ENCODE data around the gene NEK3.
"Not testable (repeated sequence)": the region's sequence is repeated elsewhere in the genome, so short reads cannot be mapped to it uniquely, and the experiment has no call there.

Gene NEK3, protein sequence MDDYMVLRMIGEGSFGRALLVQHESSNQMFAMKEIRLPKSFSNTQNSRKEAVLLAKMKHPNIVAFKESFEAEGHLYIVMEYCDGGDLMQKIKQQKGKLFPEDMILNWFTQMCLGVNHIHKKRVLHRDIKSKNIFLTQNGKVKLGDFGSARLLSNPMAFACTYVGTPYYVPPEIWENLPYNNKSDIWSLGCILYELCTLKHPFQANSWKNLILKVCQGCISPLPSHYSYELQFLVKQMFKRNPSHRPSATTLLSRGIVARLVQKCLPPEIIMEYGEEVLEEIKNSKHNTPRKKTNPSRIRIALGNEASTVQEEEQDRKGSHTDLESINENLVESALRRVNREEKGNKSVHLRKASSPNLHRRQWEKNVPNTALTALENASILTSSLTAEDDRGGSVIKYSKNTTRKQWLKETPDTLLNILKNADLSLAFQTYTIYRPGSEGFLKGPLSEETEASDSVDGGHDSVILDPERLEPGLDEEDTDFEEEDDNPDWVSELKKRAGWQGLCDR

DNA sequence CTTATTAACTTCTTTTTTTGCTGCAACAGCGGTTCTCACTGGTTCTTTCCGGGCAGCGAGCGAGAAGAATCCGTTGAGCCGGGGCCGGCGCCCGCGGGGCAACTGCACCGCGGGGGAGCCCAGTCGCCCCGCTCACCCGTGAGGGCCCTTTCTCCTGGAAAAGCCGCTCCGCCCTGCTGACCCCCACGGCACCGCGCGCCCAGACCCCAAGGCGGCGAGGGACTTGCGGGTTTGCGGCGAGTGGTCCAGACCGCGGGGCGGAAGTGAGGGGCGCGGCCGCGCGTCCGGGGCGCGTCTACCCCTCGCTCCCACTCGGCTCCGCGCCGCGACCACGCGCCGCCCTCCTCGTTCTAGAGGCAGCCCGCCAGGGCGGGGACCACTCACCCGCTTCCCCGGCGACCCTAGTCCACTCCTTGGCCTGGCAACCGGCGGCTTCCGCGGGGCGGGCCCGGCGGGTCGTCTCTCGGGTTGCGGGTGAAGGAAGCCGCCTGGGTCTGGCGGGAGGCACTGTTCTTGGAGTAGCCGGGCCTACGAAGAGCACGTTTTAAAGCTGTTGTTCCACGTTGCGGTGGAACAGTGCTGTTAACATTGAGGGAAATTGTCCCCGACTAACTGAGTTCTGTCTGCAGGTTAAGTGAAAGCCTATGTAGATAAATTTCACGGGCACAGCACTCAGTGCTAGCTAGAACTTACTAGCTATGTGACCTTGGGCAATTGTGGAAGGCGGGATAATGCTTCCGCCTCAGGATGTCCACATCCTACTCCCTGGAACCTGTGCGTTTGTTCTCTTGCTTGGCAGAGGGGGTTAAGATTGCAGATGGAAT is at the start of gene NEK3:
TSS of gene NEK3 (minus strand) at position 439 of the 824 bp plus-strand sequence. CDS start 3,406 bp downstream, outside the sequence.
- peak; percentile 75 for DNase-seq (ENCODE audit: low spot score)

DNA sequence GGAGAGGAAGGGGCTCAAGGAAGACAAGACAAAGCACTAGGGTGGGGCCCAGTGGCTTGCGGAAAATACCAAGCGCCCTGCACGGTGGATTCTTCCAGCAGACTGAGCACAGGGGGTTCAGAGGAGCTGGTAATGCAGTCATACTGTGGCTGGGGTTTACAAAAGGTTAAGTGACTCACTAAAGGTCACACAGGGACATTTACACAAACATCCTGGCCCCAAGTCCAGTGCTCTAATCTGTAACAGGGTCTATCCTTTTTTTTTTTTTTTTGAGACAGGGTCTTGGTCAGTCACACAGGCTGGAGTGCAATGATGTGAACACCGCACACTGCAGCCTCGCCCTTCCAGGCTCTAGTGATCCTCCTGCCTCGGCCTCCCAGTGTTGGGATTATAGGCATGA is 49.0 kb upstream of the NEK3 start:
- DNase-seq (ENCODE audit: low spot score): not testable (repeated sequence)

DNA sequence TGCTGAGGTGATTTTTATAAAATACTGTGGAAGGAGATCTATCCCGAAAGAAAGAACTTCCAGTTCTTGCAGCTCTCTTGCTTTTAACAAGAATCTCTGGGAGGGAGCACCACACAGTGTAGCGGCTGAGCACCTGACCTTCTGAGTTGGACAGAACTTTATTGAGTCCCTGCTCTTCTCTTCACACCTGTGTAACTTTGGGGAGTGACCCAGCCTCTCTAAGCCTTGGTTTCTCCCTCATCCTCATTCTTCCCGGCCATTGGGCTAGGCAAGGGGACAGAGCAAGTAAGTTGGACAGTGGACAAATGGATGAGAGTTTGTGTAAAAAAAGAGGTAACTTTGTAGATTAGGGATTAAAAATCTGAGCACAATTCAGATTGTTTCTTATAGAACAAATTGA is 48.5 kb upstream of the NEK3 start:
- not testable (repeated sequence) for DNase-seq (ENCODE audit: low spot score)

DNA sequence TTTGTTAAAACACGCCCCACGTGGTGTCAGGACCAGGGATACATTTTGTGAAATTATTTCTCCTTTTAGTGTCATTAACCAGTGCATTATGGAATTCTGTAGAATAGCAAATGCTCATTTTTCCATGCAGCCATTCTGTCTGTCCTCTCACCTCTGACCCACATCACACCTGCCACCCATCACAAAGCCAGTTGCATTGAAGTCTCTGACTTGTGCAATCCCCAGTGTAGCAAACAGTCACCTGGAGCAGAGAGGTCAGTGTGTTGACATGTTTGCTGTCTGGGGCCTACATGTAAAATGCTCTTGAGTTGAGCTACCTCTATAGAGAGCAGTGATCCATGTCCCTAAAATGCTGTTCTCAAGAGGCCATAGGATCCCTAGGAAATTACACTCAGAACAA is 47.9 kb upstream of the NEK3 start:
- DNase-seq (ENCODE audit: low spot score): not testable (repeated sequence)

DNA sequence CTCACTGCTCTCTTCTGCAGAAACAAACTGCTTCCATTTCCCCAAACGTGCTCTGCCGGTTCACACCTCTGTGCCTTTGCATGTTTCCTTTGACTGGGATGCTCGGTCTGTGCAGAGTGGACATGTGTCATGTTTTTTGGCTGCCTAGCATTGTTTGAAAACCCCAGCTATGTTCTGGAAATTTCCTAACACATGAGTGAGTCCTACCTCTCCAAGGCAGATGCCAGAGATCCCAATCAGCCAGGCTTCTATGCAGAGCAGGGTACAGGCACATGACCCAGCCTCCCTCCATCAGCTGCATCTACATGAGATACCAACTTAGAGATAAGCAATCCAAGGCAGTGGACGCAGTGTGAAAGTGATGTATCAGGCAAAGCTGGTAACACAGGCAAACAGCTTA is 45.1 kb upstream of the NEK3 start:
- not testable (repeated sequence) for DNase-seq (ENCODE audit: low spot score)

DNA sequence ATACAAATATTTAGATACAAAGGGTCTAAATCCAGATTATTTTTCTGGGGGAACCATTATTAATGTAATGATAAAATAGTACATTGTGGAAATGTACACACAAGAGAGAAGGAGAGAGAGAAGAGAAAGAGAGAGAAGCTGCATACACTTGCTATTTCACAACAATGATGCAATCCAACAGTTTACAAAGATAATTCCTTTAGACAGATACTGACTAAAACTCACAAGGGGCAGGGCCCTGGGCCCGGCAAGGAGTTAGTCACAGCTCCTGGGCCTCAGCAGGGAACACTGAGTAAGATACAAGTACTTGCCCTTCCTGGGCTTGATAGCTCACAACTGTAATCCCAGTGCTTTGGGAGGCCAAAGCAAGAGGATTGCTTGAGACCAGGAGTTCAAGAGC is 44.5 kb upstream of the NEK3 start:
- DNase-seq (ENCODE audit: low spot score): not testable (repeated sequence)

DNA sequence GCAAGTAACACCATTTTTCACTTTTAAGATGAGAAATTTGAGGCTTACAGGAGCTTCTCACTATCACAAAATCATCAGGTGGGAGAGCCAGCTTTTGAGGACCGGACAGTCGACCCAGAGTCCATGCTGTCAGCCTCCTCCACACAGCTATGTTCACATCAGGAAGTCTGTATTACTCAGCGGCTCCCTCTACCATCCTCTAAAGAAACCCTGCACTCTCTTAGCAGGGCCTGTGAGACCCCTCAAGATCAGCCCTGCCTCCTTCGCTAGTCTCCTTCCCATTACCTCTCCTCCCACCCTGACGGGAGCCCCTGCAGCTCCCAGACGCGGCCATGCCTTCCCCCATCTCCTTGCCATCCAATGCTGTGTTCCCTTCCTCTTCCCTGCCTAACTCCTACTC is 43.1 kb upstream of the NEK3 start:
- DNase-seq (ENCODE audit: low spot score): not testable (repeated sequence)

DNA sequence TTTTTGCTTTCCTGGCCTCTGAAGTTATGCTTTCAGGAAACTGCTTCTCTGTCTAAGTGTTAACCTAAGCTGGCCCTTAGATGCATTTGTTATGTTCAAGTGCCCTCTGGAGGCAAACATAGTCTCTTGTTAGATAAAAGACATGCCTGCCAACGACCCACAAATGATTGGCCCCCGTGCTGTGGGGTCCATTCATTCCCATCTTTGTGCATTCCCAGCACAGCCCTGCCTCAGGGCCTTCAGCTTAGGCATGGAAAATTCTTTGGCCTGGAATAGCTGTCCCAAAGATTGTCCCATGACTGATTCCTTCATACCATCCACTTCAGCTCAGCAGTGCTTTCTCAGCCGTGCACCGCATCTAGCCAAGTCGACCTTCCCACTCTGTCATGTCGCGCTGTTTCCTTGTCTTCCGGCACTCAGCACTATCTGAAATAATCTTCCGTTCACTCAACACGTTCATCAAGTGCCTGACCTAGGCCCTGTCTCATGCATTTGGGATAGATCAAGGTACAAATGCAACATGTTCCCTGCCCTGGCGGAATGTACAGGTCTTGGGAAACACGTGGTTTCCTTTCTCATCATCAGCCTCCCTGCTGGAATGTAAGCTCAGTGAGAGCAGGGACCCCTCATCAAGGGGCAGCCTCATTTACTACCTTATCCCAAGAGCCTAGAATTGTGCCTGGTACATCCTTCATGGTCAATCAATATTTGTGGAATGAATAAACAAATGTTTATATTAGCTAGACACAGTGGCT is 42.2 kb upstream of the NEK3 start:
- DNase-seq (ENCODE audit: low spot score): peak; percentile 86

DNA sequence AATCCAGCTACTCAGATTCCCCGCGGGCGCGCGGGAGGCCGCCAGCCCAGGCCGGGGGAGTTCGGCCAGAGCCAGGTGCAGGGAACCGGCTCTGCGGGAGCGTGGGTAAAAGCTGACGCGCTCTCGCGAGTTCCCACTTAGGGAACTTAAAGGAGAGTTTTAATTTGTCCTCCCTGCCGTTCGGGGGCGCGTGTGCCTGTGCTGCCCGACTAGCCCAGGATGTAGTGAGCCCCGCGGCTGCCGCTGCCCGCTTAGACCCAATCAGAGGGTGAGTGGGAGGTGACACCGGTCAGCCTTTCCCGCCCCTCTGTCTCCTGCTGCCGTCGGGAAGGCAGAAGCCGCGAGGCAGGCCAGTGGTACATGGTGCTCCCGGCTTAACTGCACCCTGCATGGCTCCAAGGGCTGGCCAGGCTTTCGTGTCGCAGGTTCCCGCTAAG is 36.0 kb upstream of the NEK3 start:
- peak; percentile 76 for DNase-seq (ENCODE audit: low spot score)

DNA sequence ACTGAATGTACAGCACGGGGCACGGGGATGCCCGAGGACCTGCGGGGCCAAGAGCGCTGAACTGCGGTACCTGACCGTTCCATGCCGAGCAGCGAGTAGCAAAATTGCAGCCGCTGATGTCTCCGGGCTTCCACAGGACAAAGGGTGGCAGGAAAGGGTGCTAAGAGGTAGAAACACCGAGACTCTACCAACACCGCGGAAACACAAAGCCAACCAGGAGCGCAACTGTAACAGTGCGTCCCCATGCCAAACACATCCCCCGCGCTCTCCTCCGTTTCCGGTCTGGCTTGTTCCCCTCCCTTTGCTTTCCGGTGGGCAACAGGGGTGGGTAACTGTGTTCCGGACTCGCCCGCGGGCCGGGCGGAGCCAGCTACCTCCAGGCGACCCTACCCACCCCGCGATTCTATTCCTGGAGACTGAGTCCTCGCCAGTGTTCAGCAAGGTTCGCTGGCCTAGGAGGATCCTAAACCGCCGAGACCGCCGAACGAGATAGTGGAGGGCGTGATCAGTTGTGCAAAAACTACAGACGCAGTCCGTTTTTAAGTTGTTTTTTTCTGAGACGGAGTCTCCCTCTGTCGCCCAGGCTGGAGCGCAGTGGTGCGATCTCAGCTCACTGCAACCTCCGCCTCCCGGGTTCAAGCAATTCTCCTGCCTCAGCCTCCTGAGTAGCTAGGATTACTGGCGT is 34.9 kb upstream of the NEK3 start:
- DNase-seq (ENCODE audit: low spot score): peak; percentile 90

DNA sequence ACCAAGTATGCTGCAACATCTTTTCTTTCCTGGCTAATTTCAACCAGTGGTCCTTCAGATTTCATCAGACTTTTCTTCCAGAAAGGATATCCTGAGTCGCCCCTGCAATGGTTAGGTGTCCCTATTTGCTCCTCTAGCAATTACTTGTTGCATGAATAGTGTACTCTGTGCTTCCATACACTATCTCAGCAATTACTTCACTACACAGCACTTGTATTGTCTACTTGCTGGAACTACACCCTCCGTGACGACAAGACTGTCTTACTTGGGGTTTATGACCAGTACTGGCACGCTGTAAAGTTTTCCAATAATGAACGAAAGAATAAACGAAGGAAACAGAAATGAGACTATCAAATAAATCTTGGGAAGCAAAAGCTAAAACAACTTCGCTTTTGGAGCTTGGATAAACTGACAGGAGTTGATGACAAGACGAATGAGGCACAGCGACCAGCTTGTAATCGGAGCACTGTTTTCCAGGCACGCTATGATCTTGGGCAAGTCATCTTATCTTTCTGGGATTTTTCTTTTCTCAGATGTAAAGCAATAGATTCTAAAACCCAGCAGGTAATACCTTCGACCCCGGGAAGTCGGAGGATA is 34.3 kb upstream of the NEK3 start:
- DNase-seq (ENCODE audit: low spot score): peak; percentile 31

DNA sequence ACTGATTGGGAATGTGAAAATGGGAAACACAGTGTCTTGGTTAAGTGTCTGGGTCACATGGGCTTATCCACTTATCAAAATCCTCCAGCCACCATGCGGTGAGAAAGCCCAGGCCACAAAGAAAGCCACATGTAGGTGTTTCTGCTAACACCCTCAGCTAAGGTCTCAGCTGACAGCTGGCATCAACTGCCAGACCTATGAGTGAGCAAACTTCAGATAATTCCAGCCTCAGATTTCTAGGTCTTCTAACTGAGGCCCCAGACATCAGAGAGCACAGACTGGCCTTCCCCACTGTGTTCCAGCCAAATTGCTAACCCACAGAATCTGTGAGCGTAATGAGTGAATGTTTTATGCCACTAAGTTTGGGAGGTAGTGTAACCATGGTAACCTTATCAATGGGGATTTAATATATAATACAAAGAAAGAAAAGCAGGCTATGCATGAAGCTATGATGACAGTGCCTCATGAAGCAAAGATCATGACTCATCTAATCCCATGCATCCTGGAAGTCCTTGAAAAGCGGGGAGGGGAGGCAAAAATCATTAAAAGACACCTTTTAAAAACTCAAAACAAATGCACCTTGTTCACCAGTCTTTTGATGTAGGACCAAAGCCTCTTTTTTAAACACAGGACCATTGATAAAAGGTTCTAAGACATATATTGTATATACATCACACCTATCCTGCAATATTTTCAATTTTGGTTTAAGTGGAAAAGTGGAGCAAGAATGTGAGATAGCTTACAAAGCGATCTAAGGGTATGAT is 28.2 kb upstream of the NEK3 start:
- DNase-seq (ENCODE audit: low spot score): not testable (repeated sequence)

DNA sequence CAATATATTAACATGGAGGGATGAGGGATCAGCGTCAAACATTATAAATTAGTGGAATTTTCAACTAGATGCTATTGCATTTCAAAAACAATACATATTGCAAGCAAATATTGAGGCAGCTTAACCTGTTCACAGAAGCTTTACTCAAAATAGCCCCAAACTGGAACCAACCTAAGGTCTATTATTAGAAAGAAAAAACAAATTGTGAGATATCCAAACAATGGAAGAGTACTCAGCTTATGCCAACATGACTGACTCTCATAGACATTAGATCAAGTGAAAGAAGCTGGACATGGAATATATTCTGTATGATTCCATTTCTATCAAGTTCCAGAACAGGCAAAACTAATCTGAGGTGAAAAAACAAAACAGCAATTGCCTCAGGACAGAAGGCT is 27.6 kb upstream of the NEK3 start:
- DNase-seq (ENCODE audit: low spot score): no peak

DNA sequence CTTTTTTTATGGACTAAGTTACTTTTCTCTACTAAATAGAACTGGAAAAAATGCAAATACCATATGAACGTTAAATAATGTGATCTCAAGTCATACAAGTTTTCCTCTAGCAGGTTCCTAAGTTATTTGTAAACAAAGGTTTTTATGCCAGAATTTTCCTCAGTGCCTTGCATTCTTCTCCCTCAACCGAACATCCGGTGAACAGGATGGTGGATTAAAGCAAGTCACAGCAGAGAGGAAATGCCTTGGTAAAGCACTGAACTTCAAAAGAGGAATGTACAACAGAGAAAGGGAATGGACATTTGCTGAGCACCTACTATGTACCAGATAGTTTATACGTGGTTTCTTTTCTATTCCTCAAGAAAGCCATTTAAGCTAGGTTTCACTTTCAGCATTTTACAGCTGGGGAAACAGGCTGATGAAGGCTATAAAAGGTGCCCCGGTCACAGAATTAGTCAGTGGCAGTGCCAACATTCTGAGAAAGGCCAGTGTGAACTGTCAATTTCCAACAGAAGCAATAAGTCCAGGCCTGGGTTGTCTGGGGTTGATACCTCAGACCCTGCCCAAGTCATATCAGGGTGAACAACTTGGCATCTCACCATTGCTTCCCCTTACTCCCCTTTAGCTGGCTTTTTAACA is 22.0 kb upstream of the NEK3 start:
- not testable (repeated sequence) for DNase-seq (ENCODE audit: low spot score)

DNA sequence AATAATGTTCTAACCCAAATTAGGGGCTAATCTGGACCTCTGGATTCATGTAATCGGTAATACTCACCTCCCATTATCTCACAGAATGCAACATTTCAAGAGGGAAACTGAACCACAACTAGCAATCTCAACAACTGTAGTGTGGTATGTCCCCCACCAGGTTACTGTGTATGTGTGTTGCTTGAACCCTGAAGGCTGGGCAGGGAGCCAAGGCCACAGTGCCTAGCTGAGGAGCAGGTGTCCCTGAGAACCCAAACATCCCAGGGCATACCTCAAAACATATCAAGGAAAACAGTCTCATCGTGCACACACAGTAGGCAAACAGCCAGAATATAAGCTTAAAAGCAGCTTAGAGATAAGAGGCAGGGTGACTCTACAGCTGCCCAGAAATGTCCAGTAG is 20.5 kb upstream of the NEK3 start:
- DNase-seq (ENCODE audit: low spot score): no peak

DNA sequence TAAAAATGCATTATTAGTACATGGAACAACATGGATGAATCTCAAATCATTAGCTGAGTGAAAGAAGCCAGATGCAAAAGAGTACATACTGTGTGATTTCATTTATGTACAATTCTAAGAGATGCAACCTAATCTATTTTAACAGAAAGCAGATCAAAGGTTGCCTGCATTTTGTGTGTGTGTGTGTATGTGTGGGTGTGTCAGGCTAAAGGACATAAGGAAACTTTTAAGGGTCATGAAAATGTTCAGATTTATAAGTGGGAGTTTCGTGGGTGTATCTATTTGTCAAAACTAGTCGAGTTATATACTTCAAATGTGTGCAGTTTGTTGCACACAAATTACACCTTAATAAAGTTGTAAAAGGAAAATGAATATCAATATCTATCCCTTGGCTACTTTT is 17.9 kb upstream of the NEK3 start:
- DNase-seq (ENCODE audit: low spot score): no peak

DNA sequence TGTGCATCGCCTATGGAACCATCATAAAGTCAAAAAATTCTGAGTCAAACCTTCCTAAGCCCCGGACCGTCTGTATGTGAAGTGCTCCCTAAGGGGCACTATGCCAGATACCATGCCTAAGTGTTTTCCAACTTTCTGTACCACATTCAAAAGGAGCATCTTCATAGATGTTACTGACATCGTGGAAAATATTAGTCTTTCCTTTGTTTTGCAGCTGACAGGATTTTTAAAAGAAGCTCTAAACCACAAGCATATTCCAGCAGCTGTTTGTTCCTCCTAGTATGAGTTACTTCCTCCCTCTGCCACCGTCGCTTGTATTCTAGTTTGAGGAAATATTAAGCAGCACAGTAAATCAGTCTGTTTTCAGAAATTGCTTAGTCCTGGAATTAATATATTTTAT is 14.6 kb upstream of the NEK3 start:
- not testable (repeated sequence) for DNase-seq (ENCODE audit: low spot score)

DNA sequence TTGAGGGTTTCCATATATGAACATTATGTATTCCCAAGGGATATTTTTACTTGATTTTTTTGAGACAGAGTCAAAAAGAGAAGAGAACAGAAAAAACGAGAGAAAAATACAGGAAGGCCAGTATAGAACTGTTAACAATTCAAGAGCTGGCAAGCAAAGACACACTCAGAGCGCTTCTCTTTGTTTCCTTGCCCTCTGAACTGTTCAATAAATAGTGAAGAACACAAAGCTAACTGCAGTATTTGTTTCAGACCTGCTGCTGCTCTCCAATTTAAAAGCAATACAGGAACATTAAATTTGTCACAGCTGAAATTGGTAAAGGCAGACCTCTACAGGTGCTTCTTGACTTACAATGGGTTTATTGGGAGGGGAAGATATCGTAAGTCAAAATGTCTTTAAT is 14.0 kb upstream of the NEK3 start:
- DNase-seq (ENCODE audit: low spot score): no peak

DNA sequence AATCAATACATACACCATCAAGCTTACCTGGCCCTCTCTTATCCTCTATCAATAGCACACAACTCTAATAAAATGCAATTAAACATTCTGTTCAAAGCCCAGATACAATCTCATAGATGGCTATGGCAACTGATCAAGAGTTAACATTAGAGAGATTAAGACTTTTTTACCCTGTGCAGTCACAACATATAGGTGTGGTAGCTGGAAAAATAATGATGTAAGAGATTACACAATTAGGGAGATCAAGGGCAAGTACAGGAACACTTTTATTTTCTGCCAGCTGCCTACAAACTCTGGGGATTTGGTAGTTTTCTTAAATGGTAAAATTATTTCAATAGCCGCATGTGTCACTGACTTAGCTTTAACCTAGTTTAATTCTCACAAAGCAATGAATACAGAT is 12.3 kb upstream of the NEK3 start:
- DNase-seq (ENCODE audit: low spot score): not testable (repeated sequence)
